Stimulated activated CD8-positive, alpha-beta memory T cell treated with anti-CD3 and anti-CD28 coated beads, Interleukin-12 subunit alpha, Interleukin-12 subunit beta, amount 100 ng/mL, for 24 hours (primary cell): ENCODE results near the gene GMPR2.
"Not testable (repeated sequence)": the region's sequence is repeated elsewhere in the genome, so short reads cannot be mapped to it uniquely, and the experiment has no call there.

Source experiments
- DNase-seq: peaks from one replicate; pipeline ENCODE4 v3.0.0-alpha.2; 2020; ENCODE audit errors: extremely low read depth

The GMPR2 gene

GRCh38 chr14:24231263-24232120 lies 1.2 kb upstream of the GMPR2 start:
- no peak for DNase-seq

DNA sequence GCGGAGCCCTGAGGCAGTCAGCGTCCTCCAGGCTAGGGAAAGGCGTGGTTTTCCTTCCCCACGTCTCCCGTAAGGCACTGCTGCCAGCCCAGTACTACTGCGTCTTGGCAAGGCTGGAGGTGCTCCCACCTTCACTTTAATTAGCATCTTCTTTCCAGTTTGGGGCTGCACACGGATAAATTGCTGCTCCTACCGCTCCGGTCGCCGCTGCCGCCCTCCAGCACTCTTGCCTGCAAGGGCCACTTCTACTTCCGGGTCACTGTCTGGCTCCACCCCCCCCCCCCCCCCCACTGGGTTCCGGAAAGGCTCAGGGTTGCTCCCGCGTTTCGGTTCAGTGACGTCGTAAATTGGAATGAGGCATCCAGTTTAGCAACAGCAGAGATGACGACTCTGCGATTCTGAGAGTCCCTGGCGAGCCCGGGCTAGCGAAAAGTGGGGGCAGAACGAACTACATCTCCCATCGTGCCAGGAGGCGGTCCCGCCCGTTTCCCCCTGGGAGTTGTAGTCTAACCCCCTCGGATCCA lies 546 bp upstream of the GMPR2 start, which contains the start of gene NEDD8:
NEDD8 (minus strand) TSS at position 247 of the 524 bp plus-strand sequence; CDS start at position 147, 100 bp downstream.
- DNase-seq = peak; percentile 83

DNA sequence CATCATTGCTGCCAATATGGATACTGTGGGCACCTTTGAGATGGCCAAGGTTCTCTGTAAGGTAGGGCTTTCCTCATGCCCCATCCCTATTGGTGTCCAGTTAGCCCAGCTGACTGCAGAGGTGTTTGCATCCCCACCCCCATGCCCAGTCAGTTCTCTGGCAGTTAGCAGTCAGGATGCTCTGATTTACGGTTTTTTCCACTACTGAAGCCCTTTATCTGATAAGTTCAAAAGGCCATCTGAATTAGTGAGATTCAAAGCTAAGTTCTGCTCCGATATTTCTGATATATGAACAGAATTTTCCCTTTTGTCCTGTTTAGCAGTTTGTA lies 773 bp downstream of the GMPR2 start:
- DNase-seq = no peak

- no peak for DNase-seq
These were observed 1.6 kb downstream of the GMPR2 start for GRCh38 chr14:24234095-24235005.

DNA sequence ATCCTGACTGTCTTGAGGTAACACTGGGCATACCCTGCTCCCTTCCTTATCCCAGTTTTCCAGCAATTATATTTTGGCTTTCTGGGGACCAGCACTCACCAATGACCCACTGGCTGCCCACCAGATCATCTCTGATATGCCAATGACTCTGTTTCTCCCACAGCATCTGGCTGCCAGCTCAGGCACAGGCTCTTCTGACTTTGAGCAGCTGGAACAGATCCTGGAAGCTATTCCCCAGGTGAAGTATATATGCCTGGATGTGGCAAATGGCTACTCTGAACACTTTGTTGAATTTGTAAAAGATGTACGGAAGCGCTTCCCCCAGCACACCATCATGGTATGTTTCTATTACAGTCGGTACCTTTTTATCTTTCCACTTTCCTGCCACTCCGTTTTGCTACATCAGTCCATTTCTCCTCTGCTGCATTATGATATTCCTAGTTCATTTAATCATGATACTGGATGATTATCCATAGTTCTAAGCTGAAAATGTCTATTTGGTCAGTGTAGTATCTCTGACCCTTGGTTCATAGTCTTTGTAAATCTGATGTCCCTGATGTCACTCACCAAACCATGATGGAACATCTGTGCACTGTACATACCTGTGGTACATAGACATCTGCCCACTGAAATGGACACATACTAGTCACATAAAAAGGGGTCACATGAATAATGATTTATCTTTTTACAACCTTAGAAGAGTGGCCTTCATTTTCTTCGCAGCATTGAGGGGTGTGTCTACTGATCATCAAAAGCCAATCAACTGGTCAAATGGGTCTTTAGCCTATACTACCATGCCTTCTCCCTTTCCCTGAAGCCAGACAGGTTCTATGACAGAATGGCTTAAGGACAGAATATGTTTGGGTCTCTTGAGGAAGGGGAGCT lies 3.3 kb downstream of the GMPR2 start:
- no peak for DNase-seq

DNA sequence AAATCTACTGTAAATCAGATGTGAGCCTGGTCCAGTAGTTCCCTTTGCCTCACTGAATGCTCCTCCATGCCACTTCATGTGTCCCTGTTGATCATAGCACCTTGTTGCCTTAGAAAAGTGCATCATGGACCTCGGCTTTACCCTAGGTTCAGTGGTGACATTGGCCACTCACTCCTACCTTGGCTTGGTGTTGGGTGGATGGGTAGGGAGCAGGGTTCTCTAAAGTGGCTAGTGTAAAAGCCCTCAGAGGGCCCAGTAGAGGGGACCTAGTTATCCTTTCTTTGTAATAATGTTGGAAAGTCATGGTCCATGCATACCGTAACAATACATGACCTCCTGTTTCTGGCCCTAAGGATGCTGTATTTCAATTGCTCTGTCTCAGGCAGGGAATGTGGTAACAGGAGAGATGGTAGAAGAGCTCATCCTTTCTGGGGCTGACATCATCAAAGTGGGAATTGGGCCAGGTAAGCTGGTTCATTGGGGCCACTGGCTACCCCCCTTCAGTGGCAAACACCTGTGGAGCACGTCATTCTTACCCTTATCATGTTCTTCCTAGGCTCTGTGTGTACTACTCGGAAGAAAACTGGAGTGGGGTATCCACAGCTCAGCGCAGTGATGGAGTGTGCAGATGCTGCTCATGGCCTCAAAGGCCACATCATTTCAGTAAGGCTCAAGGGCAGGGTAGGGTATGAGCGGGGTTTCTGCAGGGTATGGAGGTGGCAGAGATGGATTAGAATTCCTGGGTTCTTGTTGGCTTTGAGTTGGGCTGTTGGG lies 4.1 kb downstream of the GMPR2 start:
- no peak for DNase-seq

GRCh38 chr14:24237463-24237955 lies 4.8 kb downstream of the GMPR2 start:
- no peak for DNase-seq

DNA sequence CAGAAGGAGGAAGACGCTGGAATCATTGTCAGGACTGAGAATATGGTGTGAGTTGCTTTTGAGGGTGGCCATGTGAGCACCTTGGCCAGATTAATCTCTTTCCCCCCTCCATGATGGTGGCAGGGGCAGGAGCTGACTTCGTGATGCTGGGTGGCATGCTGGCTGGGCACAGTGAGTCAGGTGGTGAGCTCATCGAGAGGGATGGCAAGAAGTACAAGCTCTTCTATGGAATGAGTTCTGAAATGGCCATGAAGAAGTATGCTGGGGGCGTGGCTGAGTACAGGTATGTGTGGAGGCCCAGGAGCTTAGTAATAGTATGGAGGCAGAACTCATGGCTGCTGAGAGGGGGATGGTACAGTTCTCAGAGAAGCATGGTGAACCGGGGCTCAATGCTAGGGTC lies 5.4 kb downstream of the GMPR2 start:
- no peak for DNase-seq

DNA sequence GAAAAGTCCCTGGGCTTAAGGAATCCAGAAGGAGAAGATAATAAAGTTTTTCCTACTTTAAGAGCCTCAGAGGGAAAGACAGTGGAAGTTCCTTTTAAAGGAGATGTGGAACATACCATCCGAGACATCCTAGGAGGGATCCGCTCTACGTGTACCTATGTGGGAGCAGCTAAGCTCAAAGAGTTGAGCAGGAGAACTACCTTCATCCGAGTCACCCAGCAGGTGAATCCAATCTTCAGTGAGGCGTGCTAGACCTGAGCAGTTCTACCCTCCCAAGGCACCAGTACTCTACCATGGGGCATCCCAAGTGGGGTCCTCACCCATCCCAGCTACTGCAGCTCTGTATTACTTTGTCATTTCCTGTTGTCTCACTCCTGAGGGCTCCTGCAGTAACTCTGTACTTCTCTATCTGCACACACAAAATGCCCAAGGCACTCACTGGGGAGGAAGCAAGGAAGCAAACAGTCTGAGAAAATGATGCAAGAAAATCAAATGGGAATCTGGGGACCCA lies 5.9 kb downstream of the GMPR2 start:
- no peak for DNase-seq

DNA sequence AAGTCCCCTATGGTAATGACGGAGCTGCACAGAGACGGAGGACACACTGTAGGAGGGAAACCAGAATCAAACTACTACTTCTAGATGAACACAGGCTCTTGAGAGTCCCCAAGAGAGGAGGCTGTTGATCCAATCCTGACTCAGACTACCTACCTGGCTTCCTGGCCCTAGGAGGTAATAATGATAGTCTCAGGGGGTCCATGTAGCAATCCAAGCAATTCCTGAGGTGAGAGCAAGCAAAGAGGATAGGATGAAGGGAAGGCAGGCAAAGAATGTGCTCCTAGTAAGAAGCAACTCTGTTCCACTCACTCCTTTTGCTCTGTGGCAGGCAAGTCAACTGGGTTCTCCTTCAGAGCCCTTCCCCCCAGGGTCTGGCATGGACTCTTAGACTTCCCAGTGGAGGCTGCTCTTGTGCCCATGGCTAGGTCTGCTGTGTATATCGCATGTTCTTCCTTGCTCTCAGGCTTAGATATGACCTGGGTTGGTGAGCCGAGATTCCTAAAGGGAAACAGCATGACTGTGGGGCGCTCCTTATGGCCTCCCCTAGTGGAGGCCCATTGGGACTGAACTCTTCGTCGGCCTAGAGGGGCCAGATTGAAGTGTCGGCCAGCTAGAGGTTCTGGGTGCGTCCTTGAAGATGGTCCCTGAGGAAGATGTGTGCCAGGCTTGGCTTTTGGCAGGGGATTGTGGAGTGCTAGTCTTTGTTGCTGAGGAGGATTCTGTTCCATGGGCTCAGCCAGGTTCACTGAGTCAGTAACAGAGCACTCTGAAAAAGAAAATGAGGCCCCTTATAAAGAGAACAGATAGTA lies 7.6 kb downstream of the GMPR2 start:
- no peak for DNase-seq

- DNase-seq = peak; percentile 90
These were observed 9.2 kb downstream of the GMPR2 start for GRCh38 chr14:24241829-24242443.

GRCh38 chr14:24243336-24243836 lies 10.7 kb downstream of the GMPR2 start:
- no peak for DNase-seq

- DNase-seq = not testable (repeated sequence)
These were observed 12.6 kb downstream of the GMPR2 start for GRCh38 chr14:24245350-24245749.

DNA sequence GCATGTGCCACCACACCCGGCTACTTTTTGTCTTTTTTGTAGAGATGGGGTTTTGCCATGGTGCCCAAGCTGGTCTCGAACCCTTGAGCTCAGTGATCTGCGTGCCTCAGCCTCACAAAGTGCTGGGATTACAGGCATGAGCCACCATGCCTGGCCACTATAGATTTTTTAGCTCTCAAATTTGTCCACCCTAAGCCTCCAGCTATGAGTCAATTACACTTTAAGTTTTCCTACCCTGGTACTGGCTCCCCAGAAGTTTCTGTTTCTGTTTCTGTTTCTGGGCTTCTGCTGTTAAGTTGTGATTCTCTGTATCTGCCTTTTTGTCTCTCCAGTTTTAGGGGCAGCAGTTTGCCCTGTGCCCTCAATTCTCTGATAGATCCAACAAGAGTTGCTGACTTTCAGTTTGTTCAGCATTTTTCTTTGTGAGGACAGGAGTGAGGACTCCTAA lies 14.1 kb downstream of the GMPR2 start:
- no peak for DNase-seq

GRCh38 chr14:24247422-24247821 lies 14.7 kb downstream of the GMPR2 start:
- no peak for DNase-seq

DNA sequence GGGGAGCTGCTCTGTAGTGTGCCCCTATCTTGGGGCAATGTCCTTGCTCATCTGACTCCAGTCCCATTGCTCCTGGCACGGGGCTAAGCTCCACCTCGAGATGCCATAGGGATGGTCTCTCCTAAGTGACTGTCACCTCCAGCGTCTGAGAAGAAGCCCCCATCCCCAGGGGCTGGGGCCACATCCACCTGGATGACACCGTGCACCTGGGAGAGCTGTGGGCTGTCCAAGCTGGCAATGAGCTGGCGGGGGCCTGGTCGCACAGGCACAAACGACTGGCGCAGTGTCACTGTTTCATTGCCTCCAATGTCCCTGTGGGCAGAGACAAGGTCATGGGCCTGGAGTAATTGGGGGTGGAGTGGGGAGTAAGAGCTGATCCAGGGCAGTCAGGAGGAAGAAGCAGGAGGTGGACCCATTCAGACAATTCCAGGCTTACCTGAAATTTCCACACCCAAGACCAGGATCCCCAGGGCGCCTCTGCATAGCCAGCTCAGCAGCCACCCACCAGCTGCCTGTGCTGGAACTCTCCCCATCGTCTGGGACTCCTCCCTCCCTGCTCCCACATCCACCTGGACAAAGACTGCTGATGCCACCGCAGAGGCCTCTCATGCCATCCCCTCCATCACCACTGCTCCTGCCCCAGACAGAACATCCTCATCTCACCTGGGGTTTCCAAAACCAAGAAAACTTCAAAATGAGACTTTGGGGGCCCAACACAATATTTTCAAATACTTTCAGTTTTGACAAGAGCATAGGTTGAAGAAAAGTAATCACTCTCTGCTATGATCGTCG lies 16.7 kb downstream of the GMPR2 start:
- no peak for DNase-seq

DNA sequence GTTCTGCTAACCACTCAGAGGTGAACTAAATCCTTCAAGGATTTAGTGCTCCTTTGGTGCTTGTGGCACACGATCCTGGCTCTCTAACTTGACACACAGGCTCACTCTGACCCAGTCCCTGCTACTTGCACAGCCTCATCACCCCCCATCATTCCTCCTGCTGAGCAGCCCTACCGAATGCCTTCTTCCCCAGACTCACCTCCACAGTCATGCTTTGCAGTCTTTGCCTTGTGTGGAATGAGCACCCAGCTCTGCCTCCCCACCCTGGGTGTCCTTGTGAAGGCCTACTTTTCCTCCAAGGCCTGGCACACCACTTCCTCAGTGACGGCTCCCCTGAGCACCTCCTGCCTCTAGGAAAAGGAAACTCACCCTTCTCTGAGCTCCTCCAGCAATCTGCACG lies 17.6 kb downstream of the GMPR2 start:
- no peak for DNase-seq

DNA sequence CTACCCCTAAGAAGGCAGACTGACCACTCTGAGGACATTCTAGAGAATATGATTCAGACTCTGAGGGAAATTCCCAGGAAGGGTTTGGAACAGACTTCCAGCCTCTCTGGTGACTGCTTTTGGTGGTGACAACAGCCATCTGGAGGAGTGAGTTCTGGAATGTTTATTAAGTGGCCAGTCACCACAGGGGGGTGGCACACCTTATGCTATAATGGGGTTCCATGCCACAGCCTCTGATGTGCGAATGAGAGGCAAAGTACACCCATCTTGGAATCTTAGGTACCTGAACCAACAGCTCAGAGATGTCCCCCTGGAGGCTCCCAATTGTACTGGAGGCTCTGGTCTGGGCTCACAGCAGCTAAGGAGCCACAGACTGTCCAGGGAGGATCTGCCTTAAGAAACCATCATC lies 19.2 kb downstream of the GMPR2 start:
- no peak for DNase-seq
